Testis (tissue), 2 donors: Measurements from ENCODE around the gene HAUS8.

ENCODE experiments used
- CTCF ChIP-seq, 3 experiments: fragments of 450-650 bp in 2 of 3; fragments of 200-600 bp in 1 of 3; sonication (generic) in 1 of 3; IDR thresholded peaks; one replicate each; pipeline ENCODE4 v1.5.1; 2016 to 2019; ENCODE audit warnings: antibody characterized with exemption in 3 of 3, mild to moderate bottlenecking in 2 of 3, moderate library complexity in 1 of 3
- POLR2A ChIP-seq: fragments of 450-650 bp; IDR thresholded peaks from one replicate; pipeline ENCODE4 v1.6.1; 2017; ENCODE audit warnings: antibody characterized with exemption, mild to moderate bottlenecking, moderate library complexity

GRCh38 chr19:17074634-17075034 is 618 bp downstream of the HAUS8 start:
- TF ChIP-seq CTCF (IDR thresholded peaks at IDR 0.05), result no peak
- no peak for TF ChIP-seq POLR2A
